Naive thymus-derived CD4-positive, alpha-beta T cell (primary cell): ENCODE results near the gene PDZRN4. TPM values are rescaled to one million over a fixed set of nuclear protein-coding genes. Genes with fewer than 3 reads are reported as not detected.

ENCODE experiments used
- ATAC-seq: fragments of 150-1000 bp; cut with Tn5 transposase; 2 replicates; pipeline ENCODE4 v1.10.0; 2021; ENCODE audit warnings: mild to moderate bottlenecking, moderate library complexity
- CTCF ChIA-PET: fragments of 350-600 bp; sonication (Branson Sonifier 250); formaldehyde crosslinking; loops from one replicate; lab custom pipeline; 2021; ENCODE audit warnings: antibody characterized with exemption; lab: Charles Lee
- POLR2A ChIA-PET: fragments of 350-600 bp; sonication (Branson Sonifier 250); formaldehyde crosslinking; loops from one replicate; lab custom pipeline; 2021; ENCODE audit warnings: antibody characterized with exemption, inconsistent platforms; lab: Charles Lee
- DNase-seq, 9 donors: peaks; one replicate each; pipeline versions ENCODE4 v3.0.0 to v3.0.0-alpha.2; 2020 to 2022; ENCODE audit warnings: mixed read lengths in 1 of 9
- H3K27ac ChIP-seq: one replicate; pipeline ENCODE4 v1.7.0; 2013; ENCODE audit warnings: mild to moderate bottlenecking, low read depth, low read length, moderate library complexity
- H3K27me3 ChIP-seq, 2 donors: one replicate each; pipeline ENCODE4 v1.7.0; 2013; ENCODE audit warnings: low read length in 2 of 2, mild to moderate bottlenecking in 2 of 2, moderate library complexity in 2 of 2; ENCODE audit not compliant: control insufficient read depth in 2 of 2, insufficient read depth in 2 of 2
- H3K36me3 ChIP-seq, 3 experiments: 1 replicate in 2 of 3; 2 replicates in 1 of 3; pipeline ENCODE4 v1.7.0; 2013; ENCODE audit warnings: low read length in 3 of 3, mild to moderate bottlenecking in 3 of 3, moderate library complexity in 1 of 3; ENCODE audit not compliant: insufficient read depth in 3 of 3, control insufficient read depth in 2 of 3
- H3K4me1 ChIP-seq, 2 donors: one replicate each; pipeline ENCODE4 v1.7.0; 2013; ENCODE audit warnings: low read length in 2 of 2, mild to moderate bottlenecking in 2 of 2, moderate library complexity in 1 of 2; ENCODE audit not compliant: control insufficient read depth in 2 of 2, insufficient read depth in 2 of 2
- H3K4me3 ChIP-seq: 2 replicates; pipeline ENCODE4 v1.7.0; 2013; ENCODE audit warnings: mild to moderate bottlenecking, low read length
- H3K9me3 ChIP-seq, 3 experiments: 1 replicate in 2 of 3; 2 replicates in 1 of 3; pipeline ENCODE4 v1.7.0; 2013; ENCODE audit warnings: low read length in 3 of 3; ENCODE audit not compliant: control insufficient read depth in 2 of 3
- H3K27ac Mint-ChIP-seq, 9 donors: one replicate each; pipeline ENCODE4 v1.8.0; 2020 to 2022; ENCODE audit warnings: mixed read lengths in 9 of 9, mild to moderate bottlenecking in 8 of 9, moderate library complexity in 5 of 9, inconsistent platforms in 2 of 9
- H3K27me3 Mint-ChIP-seq, 5 donors: one replicate each; pipeline ENCODE4 v1.8.0; 2021 to 2022; ENCODE audit warnings: mixed read lengths in 5 of 5, mild to moderate bottlenecking in 1 of 5
- H3K36me3 Mint-ChIP-seq, 5 donors: one replicate each; pipeline ENCODE4 v1.8.0; 2020 to 2022; ENCODE audit warnings: mixed read lengths in 5 of 5, mild to moderate bottlenecking in 3 of 5, inconsistent platforms in 1 of 5
- H3K4me1 Mint-ChIP-seq, 7 donors: one replicate each; pipeline ENCODE4 v1.8.0; 2020 to 2022; ENCODE audit warnings: mixed read lengths in 7 of 7, mild to moderate bottlenecking in 3 of 7, inconsistent platforms in 1 of 7
- H3K4me3 Mint-ChIP-seq, 10 donors: one replicate each; pipeline ENCODE4 v1.8.0; 2020 to 2022; ENCODE audit warnings: mild to moderate bottlenecking in 10 of 10, mixed read lengths in 10 of 10, moderate library complexity in 6 of 10, inconsistent platforms in 2 of 10
- H3K9me3 Mint-ChIP-seq, 11 donors: one replicate each; pipeline ENCODE4 v1.8.0; 2020 to 2022; ENCODE audit warnings: mixed read lengths in 11 of 11, mild to moderate bottlenecking in 4 of 11, inconsistent platforms in 1 of 11, moderate library complexity in 1 of 11
- intact Hi-C, 2 donors: fragments of 100-400 bp; cut with micrococcal nuclease; formaldehyde crosslinking; loops; one replicate each; pipeline ENCODE4 v1.15.1; 2023
- polyA plus RNA-seq, 2 donors: library from polyadenylated mRNA; unstranded; fragments of 300-500 nt; fragmentation: Illumina TruSeq; gene quantifications; one replicate each; pipeline ENCODE4 v1.2.3, GENCODE V29; 2021
- total RNA-seq, 6 experiments: library from RNA in 5 of 6; stranded (reverse) in 5 of 6; gene quantifications; 1 replicate in 5 of 6; 2 replicates in 1 of 6; pipeline ENCODE4 v1.2.3 and lab custom pipeline; 2021 to 2026

Gene PDZRN4
- total and polyA plus RNA-seq, 7 experiments from 2014 or later = not detected

DNA sequence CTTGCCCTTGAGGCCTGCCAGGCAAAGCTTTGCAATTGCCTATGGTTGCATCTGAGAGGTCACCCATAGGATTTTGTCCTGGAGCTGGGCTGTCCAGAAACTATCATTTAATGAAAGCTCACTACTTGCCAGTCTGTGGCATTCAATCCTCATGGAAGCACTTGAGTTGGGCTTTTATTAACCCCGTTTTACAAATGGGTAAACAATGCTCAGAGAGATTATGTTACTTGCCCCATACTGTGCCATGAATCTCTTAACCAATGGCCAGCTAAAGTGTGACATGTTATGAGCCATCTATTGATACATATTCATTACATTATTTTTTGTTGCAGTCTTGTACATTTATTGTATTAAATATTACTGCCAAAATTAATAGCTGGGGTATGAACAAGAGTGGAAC, 35.9 kb downstream of the PDZRN4 start:
- H3K27ac ChIP-seq = no peak overlapping the region
- no peaks in the 10 kb centered on the region for H3K9me3 Mint-ChIP-seq
- ChIA-PET POLR2A (no interaction called here), CTCF (no interaction called here)
- H3K9me3 ChIP-seq = no peaks in the 10 kb centered on the region
- H3K27me3 Mint-ChIP-seq = peaks cover 0 to 9% (median 6%) of the 10 kb centered on the region in 5 donors
- H3K27me3 ChIP-seq = no peaks in the 10 kb centered on the region
- no peak overlapping the region for H3K27ac Mint-ChIP-seq
- no peaks in the 10 kb centered on the region for H3K36me3 ChIP-seq
- DNase-seq (no peak), ATAC-seq (no peak)
- peaks cover 0 to 3% (median 0%) of the 10 kb centered on the region in 7 donors for H3K4me1 Mint-ChIP-seq
- H3K4me3 Mint-ChIP-seq = no peak overlapping the region
- H3K4me3 ChIP-seq = no peak overlapping the region
- intact Hi-C loops = no loop called here
- no peaks in the 10 kb centered on the region for H3K4me1 ChIP-seq
- no peaks in the 10 kb centered on the region for H3K36me3 Mint-ChIP-seq

DNA sequence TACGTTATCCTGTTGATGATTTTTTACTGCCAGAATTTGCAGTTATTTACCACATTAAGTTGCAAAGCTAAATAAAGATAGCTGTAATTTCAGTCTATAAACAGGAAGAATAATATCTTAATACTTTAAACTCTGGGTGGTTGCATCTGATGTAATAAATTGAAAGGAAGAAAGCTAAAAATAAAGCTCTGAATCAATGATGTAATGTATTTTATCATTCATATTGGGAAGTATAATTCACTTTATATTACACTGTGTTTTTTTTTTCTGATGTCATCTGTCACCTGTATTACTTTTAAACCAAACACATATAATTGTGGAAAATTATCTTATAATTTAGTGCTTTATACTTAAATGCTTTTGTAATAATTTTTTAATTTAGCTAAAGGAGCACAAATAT, 37.1 kb downstream of the PDZRN4 start:
- intact Hi-C loops = no loop called here
- peaks cover 0 to 9% (median 6%) of the 10 kb centered on the region in 5 donors for H3K27me3 Mint-ChIP-seq
- Histone ChIP-seq H3K36me3 (no peaks in the 10 kb centered on the region), H3K9me3 (no peaks in the 10 kb centered on the region), H3K27ac (no peak overlapping the region), H3K4me1 (no peaks in the 10 kb centered on the region), H3K27me3 (no peaks in the 10 kb centered on the region), H3K4me3 (no peak overlapping the region)
- H3K9me3 Mint-ChIP-seq = no peaks in the 10 kb centered on the region
- DNase-seq = no peak
- H3K4me1 Mint-ChIP-seq = peaks cover 0 to 3% (median 0%) of the 10 kb centered on the region in 7 donors
- ChIA-PET CTCF (no interaction called here), POLR2A (no interaction called here)
- H3K36me3 Mint-ChIP-seq = no peaks in the 10 kb centered on the region
- ATAC-seq = no peak
- H3K27ac Mint-ChIP-seq = no peak overlapping the region
- no peak overlapping the region for H3K4me3 Mint-ChIP-seq

DNA sequence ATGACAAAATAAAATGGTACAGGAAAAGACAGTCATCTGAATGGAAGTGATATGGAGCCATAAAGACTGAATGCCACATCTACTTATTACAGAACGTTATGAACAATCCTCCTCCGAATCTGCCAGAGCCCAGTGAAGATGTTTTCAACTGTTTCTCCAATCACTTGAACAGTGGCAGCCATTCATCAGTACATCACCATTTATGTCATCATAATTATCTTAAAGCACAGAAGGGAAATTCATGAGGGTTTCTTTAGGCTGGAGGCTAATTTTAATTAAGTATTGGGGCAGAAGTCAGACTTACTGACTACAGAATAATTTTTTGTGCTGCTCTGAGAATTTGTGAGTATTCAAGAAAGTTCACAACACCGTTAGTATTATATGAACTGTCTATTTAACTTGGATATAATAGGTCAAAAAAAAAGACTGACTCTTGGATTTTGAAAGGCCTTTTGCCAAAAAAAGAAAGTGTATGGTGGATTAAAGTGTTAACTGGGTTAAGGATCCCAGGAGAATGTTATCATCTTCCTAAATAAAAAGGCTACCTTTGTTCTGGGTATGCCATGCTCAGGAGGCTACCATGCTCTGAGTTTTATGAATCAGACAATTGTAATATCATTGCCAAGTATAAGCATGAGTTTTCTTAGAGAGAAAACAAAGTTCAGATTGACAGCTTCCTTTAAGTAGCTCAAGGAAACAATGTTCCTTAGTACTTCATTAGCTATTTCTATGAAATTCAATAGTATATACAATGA, 40.1 kb downstream of the PDZRN4 start:
- Mint-ChIP-seq H3K27ac (no peak overlapping the region), H3K4me3 (no peak overlapping the region), H3K9me3 (no peaks in the 10 kb centered on the region), H3K4me1 (peaks cover 0 to 3% (median 0%) of the 10 kb centered on the region in 7 donors), H3K36me3 (no peaks in the 10 kb centered on the region), H3K27me3 (peaks cover 0 to 7% (median 6%) of the 10 kb centered on the region in 5 donors)
- Histone ChIP-seq H3K27ac (no peak overlapping the region), H3K27me3 (no peaks in the 10 kb centered on the region), H3K9me3 (no peaks in the 10 kb centered on the region), H3K4me3 (no peak overlapping the region), H3K36me3 (no peaks in the 10 kb centered on the region), H3K4me1 (no peaks in the 10 kb centered on the region)
- ATAC-seq (no peak), DNase-seq (no peak)
- ChIA-PET CTCF (no interaction called here), POLR2A (no interaction called here)
- intact Hi-C loops = no loop called here

DNA sequence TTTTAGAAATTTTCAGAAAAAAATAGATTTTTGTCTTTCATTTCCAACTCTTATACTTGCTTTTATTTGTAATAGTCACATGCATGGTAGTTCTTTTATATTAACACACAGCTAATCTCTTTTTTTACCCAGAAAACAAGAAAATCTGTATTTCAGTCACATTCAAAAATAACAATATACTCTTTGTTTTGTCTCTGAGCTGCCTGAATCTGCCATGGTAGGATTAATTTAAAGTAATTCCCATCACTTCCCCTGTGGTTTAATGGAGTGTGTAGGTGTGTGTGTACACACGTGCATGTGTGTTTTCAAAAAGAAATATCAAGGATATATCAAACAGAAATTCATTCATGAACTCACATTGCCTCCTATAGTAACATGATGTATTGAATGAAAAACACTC, 42.6 kb downstream of the PDZRN4 start:
- Histone ChIP-seq H3K4me1 (no peaks in the 10 kb centered on the region), H3K4me3 (no peak overlapping the region), H3K9me3 (no peaks in the 10 kb centered on the region), H3K27ac (no peak overlapping the region), H3K36me3 (no peaks in the 10 kb centered on the region), H3K27me3 (no peaks in the 10 kb centered on the region)
- intact Hi-C loops = no loop called here
- no peaks in the 10 kb centered on the region for H3K36me3 Mint-ChIP-seq
- no peak for ATAC-seq
- H3K27ac Mint-ChIP-seq = no peak overlapping the region
- H3K9me3 Mint-ChIP-seq = no peaks in the 10 kb centered on the region
- CTCF ChIA-PET = no interaction called here
- peaks cover 0 to 6% (median 5%) of the 10 kb centered on the region in 5 donors for H3K27me3 Mint-ChIP-seq
- DNase-seq = no peak
- POLR2A ChIA-PET = no interaction called here
- H3K4me3 Mint-ChIP-seq = no peak overlapping the region
- H3K4me1 Mint-ChIP-seq = peaks cover 0 to 3% (median 0%) of the 10 kb centered on the region in 7 donors

DNA sequence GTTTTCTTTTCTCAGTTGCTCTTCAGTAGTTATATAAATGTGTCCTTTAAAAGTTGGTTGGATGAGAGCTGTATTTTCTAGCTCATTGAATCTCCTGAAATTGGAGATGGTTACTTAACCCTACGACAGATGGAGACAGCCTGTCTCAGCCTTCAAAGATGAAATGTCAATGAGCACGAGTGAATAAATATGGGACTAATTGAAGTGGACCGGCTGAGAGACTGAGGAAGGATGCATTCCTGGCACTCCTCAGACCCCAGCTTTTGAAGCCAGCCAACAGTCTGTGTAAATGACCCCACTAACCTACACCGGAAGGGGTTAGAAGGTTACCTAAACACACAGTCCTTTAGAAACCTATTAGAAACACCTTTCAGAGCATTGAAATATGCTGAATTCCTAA, 46.6 kb downstream of the PDZRN4 start:
- ChIA-PET POLR2A (no interaction called here), CTCF (no interaction called here)
- Histone ChIP-seq H3K9me3 (no peaks in the 10 kb centered on the region), H3K36me3 (no peaks in the 10 kb centered on the region), H3K4me3 (no peak overlapping the region), H3K27ac (no peak overlapping the region), H3K4me1 (no peaks in the 10 kb centered on the region), H3K27me3 (no peaks in the 10 kb centered on the region)
- ATAC-seq (no peak), DNase-seq (no peak)
- no peak overlapping the region for H3K4me3 Mint-ChIP-seq
- H3K27ac Mint-ChIP-seq = no peak overlapping the region
- H3K36me3 Mint-ChIP-seq = no peaks in the 10 kb centered on the region
- H3K27me3 Mint-ChIP-seq = no peaks in the 10 kb centered on the region
- H3K4me1 Mint-ChIP-seq = no peaks in the 10 kb centered on the region
- intact Hi-C loops = no loop called here
- H3K9me3 Mint-ChIP-seq = peaks cover 0 to 6% (median 0%) of the 10 kb centered on the region in 11 donors

DNA sequence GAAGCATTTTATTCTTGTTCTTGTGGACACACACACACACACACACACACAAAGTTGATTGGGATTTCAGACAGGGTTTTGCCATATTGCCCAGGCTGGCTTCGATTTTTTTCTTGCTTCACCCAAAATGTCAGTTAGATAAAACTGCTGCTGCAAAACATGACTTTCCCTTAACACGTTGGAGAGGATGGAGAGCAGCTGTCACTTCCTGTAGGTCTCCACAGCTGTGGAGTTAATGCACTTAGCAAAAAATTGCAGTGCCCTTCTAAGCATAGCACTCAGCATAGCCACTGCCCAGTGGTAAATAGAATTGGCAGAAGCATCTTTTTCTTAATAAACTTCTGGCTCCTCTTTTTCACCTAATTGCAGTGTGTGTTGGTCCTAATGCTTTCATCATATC, 54.5 kb downstream of the PDZRN4 start:
- Mint-ChIP-seq H3K4me3 (no peak overlapping the region), H3K9me3 (peaks cover 0 to 6% (median 0%) of the 10 kb centered on the region in 11 donors), H3K4me1 (no peaks in the 10 kb centered on the region), H3K36me3 (no peaks in the 10 kb centered on the region), H3K27me3 (peaks cover 0 to 5% (median 0%) of the 10 kb centered on the region in 5 donors), H3K27ac (no peak overlapping the region)
- Histone ChIP-seq H3K36me3 (no peaks in the 10 kb centered on the region), H3K27me3 (no peaks in the 10 kb centered on the region), H3K9me3 (no peaks in the 10 kb centered on the region), H3K4me1 (no peaks in the 10 kb centered on the region), H3K4me3 (no peak overlapping the region), H3K27ac (no peak overlapping the region)
- intact Hi-C loops = no loop called here
- POLR2A ChIA-PET = no interaction called here
- DNase-seq = no peak
- ATAC-seq = no peak
- CTCF ChIA-PET = no interaction called here

DNA sequence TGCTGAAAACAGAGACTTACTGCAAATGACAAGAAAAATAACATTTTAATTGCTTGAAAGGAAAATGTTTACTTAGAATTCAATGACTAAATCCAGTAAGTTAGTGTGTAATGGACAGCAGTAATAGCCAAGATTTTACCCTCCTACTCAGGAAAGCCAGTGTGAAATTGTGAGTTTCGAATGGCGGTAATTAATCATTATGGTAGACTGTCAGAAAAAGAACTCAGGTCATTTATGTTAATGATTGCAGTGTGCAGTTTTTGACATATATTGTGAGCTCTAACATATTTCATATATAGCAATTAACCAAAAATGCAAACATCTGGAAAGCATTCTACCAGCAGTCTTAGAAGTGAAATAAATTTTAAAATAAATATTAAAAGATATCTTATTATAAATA, 60.3 kb downstream of the PDZRN4 start:
- Mint-ChIP-seq H3K4me3 (no peak overlapping the region), H3K4me1 (no peaks in the 10 kb centered on the region), H3K9me3 (peaks cover 0 to 4% (median 0%) of the 10 kb centered on the region in 11 donors), H3K36me3 (no peaks in the 10 kb centered on the region), H3K27me3 (peaks cover 0 to 5% (median 0%) of the 10 kb centered on the region in 5 donors), H3K27ac (no peak overlapping the region)
- Histone ChIP-seq H3K27me3 (no peaks in the 10 kb centered on the region), H3K36me3 (no peaks in the 10 kb centered on the region), H3K4me3 (no peak overlapping the region), H3K4me1 (no peaks in the 10 kb centered on the region), H3K9me3 (no peaks in the 10 kb centered on the region), H3K27ac (no peak overlapping the region)
- intact Hi-C loops = no loop called here
- ATAC-seq (no peak), DNase-seq (no peak)
- CTCF ChIA-PET = no interaction called here
- POLR2A ChIA-PET = no interaction called here
